HG02759 (cell line): ENCODE data around the gene RSRC1.
"Not testable (repeated sequence)": the region's sequence is repeated elsewhere in the genome, so short reads cannot be mapped to it uniquely, and the experiment has no call there.

Source experiments
- ATAC-seq: cut with Tn5 transposase; IDR thresholded peaks from one replicate; pipeline ENCODE4 v1.9.1; 2021; ENCODE audit warnings: mild to moderate bottlenecking, moderate library complexity; ENCODE audit not compliant: unreplicated experiment

Gene RSRC1

DNA sequence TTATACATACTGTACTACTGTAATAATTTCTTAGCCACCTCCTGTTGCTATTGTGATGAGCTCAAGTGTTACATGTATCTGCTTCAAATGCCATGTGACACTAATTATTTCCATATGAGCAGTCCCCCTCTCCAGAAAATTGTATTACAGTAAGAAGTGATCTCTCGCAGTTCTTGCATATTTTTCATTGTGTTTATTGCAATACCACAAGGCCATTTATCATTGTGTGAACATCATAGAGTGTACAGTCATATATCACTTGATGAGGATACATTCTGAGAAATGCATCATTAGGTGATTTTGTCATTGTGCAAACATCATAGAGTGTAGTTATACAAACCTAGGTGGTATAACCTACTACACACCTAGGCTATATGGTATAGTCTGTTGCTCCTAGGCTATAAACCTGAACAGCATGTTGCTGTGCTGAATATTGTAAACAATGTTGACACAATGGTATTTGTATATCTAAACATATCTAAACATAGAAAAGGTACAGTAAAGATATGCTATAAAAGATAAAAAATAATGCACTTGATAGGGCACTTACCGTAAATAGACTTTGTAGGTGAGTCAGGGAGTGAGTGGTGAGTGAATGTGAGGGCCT, 271.5 kb downstream of the RSRC1 start:
- no peak for ATAC-seq

DNA sequence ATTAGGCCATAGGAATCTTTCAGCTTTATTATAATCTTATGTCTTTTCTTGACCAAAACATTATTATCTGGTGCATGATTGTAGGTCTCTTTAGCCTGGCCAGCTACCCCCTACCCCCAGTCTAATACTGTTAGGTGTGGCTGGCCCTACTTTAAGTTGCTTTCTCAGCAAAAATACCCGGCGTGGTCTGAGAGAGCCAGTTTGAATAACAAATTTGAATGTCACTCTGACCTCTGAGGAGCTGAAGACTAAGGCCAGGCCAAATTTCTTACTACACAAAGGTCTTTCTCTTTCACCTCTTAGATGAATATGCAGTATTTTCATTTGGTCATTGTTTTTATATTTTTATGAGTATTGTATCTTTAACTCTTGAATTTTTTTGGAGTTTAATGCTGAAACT, 272.6 kb downstream of the RSRC1 start:
- no peak for ATAC-seq

DNA sequence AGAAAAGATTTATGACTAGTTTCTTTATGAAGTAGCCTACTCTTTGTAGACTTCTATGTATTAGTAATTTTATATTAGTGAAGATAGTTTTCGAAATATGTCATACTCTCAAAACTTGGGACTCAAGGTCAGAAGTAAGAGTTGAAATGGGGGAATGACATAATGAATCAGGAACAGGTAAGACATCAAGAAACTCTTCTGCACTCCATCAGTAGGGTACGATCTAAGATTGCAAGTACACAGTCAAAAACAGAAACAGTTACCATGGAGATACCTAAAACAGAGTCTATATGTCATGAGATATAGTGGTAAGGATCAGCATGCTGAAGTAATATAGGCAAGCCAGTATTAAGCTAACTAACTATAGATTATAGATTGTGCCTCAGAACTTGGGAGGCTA, 274.1 kb downstream of the RSRC1 start:
- peak; percentile 63 for ATAC-seq

DNA sequence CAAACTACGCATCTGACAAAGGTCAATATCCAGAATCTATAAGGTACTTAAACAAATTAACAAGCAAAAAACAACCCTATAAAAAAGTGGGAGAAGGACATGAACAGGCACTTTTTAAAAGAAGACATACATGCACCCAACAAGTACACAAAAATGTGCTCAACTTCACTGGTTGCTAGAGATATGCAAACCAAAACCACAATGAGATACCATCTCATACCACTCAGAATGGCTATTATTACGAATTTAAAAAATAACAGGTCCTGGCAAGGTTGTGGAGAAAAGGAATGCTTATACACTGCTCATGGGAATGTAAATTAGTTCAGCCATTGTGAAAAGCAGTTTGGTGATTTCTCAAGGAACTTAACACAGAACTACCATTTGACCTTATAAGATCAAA, 285.5 kb downstream of the RSRC1 start:
- ATAC-seq, result no peak

DNA sequence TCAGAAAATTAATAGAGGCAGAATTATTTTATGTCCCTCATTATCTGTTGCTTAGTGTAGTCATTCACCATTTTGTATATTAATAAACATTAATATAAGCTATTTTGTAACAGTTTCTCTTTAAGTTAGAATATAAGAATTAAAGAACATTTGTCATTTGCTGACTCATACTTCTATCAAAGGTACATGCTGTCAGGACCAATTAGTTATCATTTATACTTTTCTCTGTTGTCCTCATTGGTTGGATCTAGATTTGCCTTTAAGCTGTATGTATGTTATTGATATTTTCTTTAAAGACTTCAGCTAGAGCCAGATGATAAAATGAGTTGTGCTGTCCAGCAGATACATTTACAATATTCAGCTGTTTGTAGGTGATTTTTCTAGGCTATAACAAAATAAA, 292.7 kb downstream of the RSRC1 start:
- no peak for ATAC-seq

DNA sequence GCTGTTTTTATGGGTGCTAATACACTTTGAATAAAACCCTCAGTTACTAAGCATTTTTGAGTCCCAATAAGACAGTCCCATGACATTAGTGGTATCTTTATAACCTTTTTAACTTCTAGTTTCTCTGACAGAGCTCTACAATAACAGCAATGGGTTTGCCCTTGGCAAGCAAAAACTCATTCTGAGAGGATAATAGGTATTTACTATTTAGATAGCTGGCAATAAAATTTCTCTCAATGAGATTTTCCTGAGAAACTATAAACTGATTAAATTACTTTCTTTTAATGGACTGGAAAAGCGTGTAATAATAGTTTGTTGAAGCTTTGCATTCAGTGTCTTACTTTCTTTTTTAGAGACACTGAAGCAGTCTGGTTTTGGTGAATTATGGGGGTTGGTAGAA, 293.1 kb downstream of the RSRC1 start:
- no peak for ATAC-seq

DNA sequence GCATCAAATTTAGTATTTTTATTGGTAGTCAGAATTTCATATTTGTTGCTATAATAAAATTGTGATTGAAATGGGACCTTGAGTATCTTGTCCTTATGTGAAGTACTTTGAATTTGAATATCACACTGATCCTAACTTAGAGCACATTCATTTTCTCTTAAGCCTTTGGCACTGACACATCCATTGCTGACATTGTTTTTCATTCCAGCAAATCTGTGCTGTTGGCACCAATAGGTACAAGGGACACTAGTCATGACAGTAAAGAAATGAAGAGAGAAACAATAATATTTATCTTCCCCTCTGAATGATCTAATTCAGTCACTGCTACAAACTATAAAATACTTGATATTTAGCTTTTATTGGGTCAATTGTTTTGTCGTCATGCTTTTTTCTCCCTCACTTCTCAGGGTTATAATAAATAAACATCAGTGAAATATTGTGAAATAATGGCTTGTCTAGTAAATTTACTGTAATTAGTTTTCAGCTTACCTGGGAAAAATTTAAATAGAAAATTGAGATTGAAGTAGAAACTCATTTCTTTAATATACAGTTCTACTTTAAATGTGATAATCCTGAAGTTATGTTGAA, 294.3 kb downstream of the RSRC1 start:
- no peak for ATAC-seq

DNA sequence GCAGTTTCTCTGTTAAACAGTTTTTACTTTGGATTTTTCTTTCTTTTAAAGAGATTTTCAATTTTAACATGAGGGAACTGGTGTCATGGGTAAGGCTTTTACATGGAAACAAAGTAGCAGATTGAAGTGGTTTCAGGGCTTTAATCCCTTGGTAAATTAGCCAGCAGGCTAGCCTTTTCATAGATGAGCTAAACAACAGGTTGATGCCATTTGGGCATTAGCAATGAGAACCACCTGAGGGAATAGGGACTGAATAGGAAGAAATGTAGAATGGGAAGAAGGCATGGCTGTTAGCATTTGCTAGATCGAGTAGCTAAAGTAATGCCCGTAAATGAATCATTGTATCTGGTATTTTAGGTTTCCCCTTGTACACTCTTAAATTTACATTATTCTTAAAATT, 295.6 kb downstream of the RSRC1 start:
- ATAC-seq, result no peak

DNA sequence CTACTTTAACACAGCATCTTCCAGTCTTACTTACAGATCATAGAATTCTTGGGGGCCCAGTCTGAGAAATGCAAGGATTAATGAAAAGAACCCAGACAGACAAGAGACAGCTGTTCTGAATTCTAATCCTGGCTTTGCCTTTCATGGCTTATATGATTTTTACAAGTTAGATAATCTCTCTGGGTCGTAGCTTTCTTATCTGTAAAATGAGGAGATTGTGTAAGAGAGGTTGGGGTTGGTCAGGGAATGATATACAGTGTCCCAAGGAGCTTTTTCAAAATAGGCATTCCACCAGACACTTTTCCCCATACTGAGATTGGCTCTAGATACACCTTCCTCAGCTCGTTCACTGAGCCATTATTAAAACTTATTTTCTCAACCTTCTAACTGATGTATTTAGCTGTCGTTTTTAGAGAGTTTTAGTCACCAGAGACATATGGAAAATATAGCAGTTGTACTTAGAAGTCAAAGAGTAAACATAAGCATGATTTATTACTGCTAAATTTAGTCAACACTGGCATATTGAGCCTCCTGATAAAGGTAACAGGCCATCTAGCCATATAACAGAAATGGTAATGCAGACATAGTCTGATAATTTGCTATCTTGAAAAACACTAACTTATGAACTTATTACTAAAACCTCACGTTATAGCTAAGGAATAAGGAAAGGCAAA, 298.1 kb downstream of the RSRC1 start:
- ATAC-seq, result no peak

DNA sequence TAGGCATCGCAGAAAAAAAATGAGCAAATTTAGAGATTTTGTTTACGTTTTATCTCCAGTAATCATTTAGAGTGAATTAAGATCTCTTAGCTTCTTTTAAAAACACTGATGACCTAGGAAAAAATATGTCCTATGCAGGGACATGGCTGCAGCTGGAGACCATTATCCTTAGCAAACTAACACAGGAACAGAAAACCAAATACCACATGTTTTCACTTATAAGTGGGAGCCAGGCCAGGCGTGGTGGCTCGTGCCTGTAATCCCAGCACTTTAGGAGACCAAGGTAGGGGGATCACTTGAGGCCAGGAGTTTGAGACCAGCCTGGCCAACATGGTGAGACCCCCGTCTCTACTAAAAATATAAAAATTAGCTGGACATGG, 298.6 kb downstream of the RSRC1 start:
- not testable (repeated sequence) for ATAC-seq

DNA sequence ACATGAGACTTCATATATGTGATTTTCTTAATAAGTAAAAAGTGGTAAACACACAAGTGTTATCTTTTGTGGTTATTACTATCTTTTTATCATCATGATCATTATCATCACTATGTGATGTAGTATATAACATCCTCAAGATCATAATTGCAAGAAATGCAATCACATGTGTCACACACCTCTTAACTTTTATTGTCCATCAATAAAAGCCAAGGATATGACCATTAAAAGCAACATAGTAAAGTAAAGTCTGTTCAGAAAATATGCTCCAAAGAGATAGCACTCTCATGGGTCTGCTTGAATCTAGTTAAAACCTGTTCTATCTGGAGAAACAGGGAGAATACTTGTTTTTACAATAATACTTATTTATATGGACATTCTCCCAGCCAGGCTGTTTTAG, 308.1 kb downstream of the RSRC1 start:
- no peak for ATAC-seq

DNA sequence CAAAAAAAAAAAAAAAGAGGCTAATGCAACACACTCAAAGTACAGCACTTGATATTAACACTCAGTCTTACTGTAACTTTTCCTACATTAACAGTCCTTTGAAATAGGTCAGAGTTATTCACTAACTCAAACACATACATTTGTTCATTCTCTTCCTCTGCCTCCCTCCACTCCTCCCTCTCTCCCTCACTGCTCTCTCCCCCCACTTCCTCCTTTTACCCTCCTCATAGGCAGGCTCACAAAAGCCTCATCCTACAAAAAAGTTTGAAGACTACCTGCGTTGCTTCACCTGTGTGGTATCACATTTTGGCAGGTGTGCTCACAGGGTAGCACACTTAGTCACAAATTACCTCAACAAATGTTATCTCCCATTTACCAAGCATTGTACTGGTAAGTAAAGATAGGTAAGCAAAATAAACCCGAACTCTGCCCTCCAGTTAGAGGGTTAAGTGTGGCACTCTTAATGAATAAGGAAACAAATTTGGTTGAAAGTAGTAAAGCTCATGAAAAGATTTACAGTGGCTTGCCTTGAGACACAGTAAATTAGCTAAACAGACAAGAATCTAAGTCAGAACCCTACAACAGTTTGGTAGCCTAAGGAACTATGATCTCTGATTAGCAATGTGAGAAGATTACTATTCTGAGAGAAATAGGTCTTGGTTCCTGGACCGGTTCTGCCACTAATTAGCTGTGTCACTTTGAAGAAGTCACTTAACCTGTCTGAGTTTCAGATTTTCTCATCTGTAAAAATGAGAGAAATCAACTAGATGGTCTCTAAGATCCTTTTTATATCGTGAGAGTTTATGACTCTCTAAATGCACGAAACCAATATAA, 310.1 kb downstream of the RSRC1 start:
- ATAC-seq, result peak; percentile 27

DNA sequence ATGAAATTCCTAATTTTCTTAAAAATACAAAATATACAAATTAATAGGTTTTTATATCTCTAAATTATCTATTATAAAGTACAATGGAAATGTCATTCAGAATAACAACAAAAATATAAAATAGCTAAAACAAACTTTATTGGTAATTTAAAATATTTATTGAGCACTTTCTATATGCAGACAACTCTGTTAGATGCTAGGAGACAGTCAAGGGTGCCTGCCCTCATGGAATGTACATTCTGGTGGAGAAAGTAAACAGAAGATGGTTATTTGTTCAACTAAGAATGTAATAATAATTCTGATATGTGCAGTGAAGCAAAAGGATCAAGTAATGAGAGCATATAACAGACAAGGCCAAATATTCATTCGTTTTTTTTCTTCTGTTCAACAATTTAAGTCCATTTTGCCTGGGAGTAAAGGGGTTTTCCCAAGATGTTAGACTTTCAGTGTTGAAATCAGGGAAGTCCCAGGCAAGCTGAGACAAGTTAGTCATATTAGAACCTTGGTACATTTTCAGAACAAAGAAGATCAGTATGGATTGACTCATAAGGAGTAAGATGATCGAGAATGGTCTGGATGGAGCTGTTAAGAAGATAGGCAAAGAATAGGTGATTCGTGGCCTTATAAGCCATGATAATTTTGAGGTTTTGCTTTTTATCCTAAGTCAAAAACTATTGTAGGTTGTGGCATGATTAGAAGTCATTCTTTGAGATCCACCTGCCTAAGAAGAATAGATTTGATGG, 310.9 kb downstream of the RSRC1 start:
- ATAC-seq, result peak; percentile 97

DNA sequence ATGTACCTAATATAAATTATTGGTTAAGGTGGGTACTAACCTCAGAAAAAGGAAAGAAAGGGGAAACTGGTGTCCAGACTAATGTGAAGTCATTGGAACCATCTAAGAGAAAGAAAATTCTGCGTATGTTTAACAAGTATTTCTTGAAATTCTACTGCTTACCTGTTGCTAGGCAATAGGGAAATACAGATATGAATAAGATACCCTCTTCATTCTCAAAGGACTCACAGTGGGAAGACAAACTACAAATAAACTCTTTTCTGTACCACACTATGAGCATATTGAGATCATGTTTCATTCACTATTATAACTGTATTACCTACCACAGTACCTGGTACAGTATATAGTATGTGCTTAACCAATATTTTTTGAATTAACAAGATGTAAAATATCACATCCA, 320.6 kb downstream of the RSRC1 start:
- ATAC-seq, result no peak

DNA sequence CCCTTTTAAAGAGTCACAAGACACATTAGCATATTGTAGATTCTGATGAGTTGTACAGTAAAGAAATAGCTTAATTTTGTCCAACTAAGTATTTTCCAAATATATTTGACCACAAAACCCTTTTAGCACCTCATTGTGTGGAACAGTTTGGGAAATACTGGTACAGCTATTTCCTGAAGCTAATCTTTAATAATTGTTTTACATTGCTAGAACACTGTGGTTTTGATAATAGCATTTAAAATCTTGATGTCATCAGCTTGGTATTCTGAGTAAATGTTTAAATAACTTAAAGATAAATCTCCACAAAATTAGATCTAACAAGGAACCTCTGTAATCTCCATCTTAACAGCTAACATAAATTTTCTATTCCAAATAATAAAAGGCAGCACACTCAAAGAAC, 321.1 kb downstream of the RSRC1 start:
- no peak for ATAC-seq

DNA sequence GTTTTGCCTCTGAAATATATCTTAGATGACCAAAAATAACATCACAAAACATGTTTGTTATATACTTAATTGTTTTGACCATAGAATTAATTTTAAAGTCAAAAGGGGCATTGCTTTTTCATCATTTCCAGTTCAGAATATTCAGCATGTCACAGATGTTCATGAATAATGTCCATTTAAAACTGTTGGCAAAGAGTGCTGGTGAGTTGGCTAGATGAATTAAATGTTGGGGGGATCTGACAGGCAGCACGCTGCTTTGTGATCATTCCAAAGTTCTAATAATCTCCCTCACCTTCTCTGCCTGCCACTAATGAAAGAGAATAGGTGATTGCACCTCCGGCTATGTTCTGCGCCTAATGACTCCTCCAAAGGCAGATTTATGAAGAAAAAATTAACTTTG, 321.9 kb downstream of the RSRC1 start:
- ATAC-seq, result no peak

DNA sequence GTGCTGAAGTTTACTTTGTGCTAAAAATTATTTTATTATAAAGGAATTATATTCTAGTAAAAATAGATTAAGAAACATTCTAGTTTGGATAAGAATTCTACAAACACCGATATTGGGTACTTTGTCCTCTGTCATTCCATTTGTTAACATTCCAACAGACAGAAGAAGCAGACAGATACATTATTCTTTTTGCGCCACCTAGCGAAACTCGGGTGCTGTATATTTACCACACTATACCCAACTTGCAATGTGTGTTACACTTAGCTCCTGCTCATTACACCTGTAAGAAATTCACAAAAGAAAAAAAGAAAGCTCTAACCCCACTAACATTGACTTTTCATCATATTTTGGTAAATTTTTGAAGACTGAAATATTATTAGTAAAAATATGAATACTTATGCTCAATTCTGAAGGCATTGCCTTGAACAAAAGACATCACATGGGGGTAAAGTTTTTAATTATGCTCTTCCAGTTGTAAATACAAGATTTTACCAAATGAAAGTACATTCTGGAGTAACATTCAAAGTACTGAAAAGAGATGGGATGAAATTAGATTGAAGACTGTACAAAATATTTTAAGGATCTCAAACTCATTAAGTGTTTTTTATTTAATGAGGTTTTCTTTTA, 324.6 kb downstream of the RSRC1 start:
- ATAC-seq, result peak; percentile 85

DNA sequence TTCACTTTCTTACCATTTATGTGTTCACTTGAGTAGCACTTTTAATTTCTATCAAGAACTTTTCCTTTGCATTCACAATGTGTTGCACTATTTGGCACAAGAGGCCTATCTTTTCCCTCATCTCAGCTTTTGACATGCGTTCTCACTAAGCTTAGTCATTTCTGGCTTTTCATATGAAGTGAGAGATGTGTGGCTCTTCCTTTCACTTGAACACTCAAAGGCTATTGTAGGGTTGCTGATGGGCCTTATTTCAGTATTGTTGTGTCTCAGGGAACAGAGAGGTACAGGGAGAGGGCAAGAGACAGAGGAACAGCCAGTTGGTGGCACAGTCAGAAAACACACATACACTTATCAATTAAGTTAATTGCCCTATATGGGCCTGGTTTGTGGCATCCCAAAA, 333.7 kb downstream of the RSRC1 start:
- peak; percentile 96 for ATAC-seq

DNA sequence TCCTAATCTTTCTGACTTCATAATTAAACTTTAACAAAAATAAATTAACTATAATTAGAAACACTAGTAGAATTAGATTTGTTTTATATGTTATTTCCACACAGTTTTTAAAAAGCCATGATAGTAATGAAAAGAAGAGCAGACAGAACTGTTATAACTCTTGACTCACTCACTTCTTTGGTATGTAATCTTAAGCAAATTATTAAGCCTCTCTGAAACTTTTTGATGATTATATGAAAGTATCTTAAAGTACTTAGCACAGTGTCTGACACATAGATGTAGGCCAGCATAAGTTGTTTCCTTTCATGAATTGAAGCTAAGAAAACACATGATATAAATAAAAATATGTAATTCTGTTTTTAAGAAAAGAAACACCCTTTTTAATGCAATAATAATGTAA, 337.5 kb downstream of the RSRC1 start:
- no peak for ATAC-seq

DNA sequence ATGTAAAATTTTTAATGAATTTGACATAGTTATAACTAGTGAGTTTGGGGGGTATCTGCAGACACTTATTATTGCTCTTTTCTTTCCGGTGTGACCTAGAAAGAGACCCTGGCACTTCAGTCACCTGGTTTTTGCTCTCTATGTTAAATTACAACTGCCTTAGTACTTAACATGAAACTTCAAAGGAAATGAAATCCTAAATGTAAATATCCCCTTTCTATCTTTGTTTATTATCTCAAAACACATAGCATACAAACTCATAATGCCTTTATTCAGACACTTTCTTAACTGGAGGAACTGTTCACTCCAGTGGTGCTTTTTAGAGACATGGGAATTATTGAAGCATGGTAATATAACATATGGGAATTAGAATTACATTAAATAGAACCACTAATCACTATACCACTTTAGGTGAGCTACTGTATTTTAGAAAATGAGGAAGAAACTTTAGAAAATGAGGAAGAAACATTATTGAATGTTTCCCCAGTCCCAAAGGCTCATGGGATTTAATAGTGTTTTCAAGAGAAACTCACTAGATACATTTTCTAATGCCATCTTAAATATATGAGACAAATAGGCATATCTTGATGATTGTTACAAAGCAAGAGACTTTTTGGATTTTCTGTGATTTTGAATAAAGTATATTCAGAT, 341.6 kb downstream of the RSRC1 start:
- ATAC-seq, result no peak
